Measurements from ENCODE around the gene HAPSTR1. TPM values are rescaled to one million over a fixed set of nuclear protein-coding genes. Genes with fewer than 3 reads are reported as not detected.

Gene HAPSTR1
- total and polyA plus RNA-seq, 2 of the 4 experiments (the other 2 are of a cell fraction): 22.2 to 56.5 TPM

- dilution Hi-C loops (cut with HindIII; ENCODE audit: low sequenced_read_pairs, unreplicated experiment): no loop called here
- Histone ChIP-seq H3K4me2 (ENCODE audit: low read depth, low read length) (no peak overlapping the region), H2AK5ac (ENCODE audit: low read depth, low read length) (peak overlapping the region; percentile 51), H4K20me1 (ENCODE audit: insufficient read depth, low read length) (peaks cover 57% of the 10 kb centered on the region), H3K79me1 (ENCODE audit: low read depth in 1 of 2, low read length in 2 of 2) (peaks cover 54 to 90% of the 10 kb centered on the region in 2 experiments; a peak in 3 of 4 replicates), H4K8ac (ENCODE audit: low read depth in 2 of 2, low read length in 2 of 2) (no peak overlapping the region), H2AFZ (replicated peaks; ENCODE audit: low read length, poor library complexity) (no peak overlapping the region), H2BK20ac (ENCODE audit: low read depth, low read length) (no peak overlapping the region), H2AK9ac (replicated peaks; ENCODE audit: low read depth, low read length, poor library complexity) (peak overlapping the region; percentile 25), H3K9me1 (ENCODE audit: insufficient read depth, low read length) (peaks cover 34% of the 10 kb centered on the region), H3K56ac (ENCODE audit: extremely low read depth, insufficient read depth, low read length) (no peak overlapping the region), H3K27me3 (ENCODE audit: control insufficient read depth, insufficient read depth, low read length) (no peaks in the 10 kb centered on the region), H4K5ac (ENCODE audit: low read depth, low read length) (peak overlapping the region; percentile 52; the same call in 1 of the 2 replicates), H3K18ac (ENCODE audit: low read depth, low read length) (no peak overlapping the region), H3K9me3 (ENCODE audit: control insufficient read depth, insufficient read depth, low read length) (no peaks in the 10 kb centered on the region), H3K4ac (ENCODE audit: low read depth, low read length) (peak overlapping the region; percentile 5), H4K91ac (ENCODE audit: insufficient read depth, low read depth, low read length) (no peak overlapping the region), H3K27ac (ENCODE audit: insufficient read depth, low read length) (no peak overlapping the region), H3K9ac (ENCODE audit: low read depth, low read length) (no peak overlapping the region), H2BK120ac (ENCODE audit: low read depth, low read length) (no peak overlapping the region), H3K4me3 (ENCODE audit: insufficient read depth, low read depth, low read length) (no peak overlapping the region), H2BK15ac (ENCODE audit: low read depth, low read length) (no peak overlapping the region; the same call in 2 of the 3 replicates), H3K23ac (ENCODE audit: low read depth, low read length) (peak overlapping the region; percentile 75), H2BK5ac (ENCODE audit: low read depth, low read length, poor library complexity, severe bottlenecking) (peak overlapping the region; percentile 38), H3K14ac (replicated peaks; ENCODE audit: low read depth, low read length) (peak overlapping the region; percentile 63), H3K36me3 (ENCODE audit: control insufficient read depth, insufficient read depth, low read length) (peaks cover 27% of the 10 kb centered on the region), H3K4me1 (ENCODE audit: control insufficient read depth, insufficient read depth, low read length) (peaks cover 18% of the 10 kb centered on the region)
- BruUV-seq (replicated peaks): no TSS peak
- no peak for ATAC-seq (ENCODE audit: low read depth)
- TF ChIP-seq RAD21 (IDR thresholded peaks at IDR 0.05; ENCODE audit: low read length): no peak
- no peak for TF ChIP-seq FOS (IDR thresholded peaks at IDR 0.05; ENCODE audit: low read depth, low read length)
- no peak for TF ChIP-seq MAZ (IDR thresholded peaks at IDR 0.05; ENCODE audit: borderline replicate concordance, low read depth, low read length)
- TF ChIP-seq MAFK (IDR thresholded peaks at IDR 0.05; ENCODE audit: low read depth, low read length): no peak
- TF ChIP-seq, protein P1, sequence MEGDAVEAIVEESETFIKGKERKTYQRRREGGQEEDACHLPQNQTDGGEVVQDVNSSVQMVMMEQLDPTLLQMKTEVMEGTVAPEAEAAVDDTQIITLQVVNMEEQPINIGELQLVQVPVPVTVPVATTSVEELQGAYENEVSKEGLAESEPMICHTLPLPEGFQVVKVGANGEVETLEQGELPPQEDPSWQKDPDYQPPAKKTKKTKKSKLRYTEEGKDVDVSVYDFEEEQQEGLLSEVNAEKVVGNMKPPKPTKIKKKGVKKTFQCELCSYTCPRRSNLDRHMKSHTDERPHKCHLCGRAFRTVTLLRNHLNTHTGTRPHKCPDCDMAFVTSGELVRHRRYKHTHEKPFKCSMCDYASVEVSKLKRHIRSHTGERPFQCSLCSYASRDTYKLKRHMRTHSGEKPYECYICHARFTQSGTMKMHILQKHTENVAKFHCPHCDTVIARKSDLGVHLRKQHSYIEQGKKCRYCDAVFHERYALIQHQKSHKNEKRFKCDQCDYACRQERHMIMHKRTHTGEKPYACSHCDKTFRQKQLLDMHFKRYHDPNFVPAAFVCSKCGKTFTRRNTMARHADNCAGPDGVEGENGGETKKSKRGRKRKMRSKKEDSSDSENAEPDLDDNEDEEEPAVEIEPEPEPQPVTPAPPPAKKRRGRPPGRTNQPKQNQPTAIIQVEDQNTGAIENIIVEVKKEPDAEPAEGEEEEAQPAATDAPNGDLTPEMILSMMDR (conservative IDR thresholded peaks at IDR 0.05; ENCODE audit: low read depth, low read length): no peak
- TF ChIP-seq RFX5 (IDR thresholded peaks at IDR 0.05; ENCODE audit: low read depth, low read length): no peak
- no peak for TF ChIP-seq CEBPB (IDR thresholded peaks at IDR 0.05; ENCODE audit: low read depth, low read length)
- no peak for TF ChIP-seq SMC3 (IDR thresholded peaks at IDR 0.05; ENCODE audit: low read depth, low read length)
- no peak for TF ChIP-seq USF2 (IDR thresholded peaks at IDR 0.05; ENCODE audit: low read depth, low read length)
- no peak for TF ChIP-seq POLR2A (IDR thresholded peaks at IDR 0.05; ENCODE audit: low read depth, low read length)
- no peak for DNase-seq
- ChIA-PET CTCF (interaction anchor here (0.7 kb wide), 1 partner anchor 33 kb away, joined by 4 read pairs; no protein-coding TSS in a partner anchor), POLR2A (ENCODE audit: unreplicated experiment) (interaction anchor here (0.7 kb wide), 1 partner anchor 170 kb away, joined by 13 read pairs; no protein-coding TSS in a partner anchor)
- 83% methylated on average over 10 of the region's 17 CpGs; no CpG with 5 or more reads in 1 of the 2 experiments for WGBS, 2 experiments (ENCODE audit: extremely low coverage in 2 of 2, insufficient read length in 1 of 2)
- in situ Hi-C loops (cut with MboI; ENCODE audit: low sequenced_read_pairs): loop anchor here (25.0 kb wide), 2 partner anchors 464 to 564 kb away; partner anchors contain the start of gene ABAT
- intact Hi-C loops (cut with micrococcal nuclease): no loop called here
These were observed 34.4 kb downstream of the HAPSTR1 start for GRCh38 chr16:9125658-9126505.

All from IMR-90 (cell line).